Peyer's patch (tissue), 4 donors: ENCODE results near the gene MYO5C.

Source experiments
- CTCF ChIP-seq, 6 experiments: fragments of 450-650 bp in 4 of 6; fragments of 200-600 bp in 2 of 6; sonication (generic) in 1 of 6; IDR thresholded peaks; one replicate each; pipeline ENCODE4 v1.5.1; 2017 to 2019; ENCODE audit warnings: antibody characterized with exemption in 6 of 6, mild to moderate bottlenecking in 3 of 6, moderate library complexity in 1 of 6
- POLR2A ChIP-seq, 2 donors: fragments of 450-650 bp; IDR thresholded peaks; one replicate each; pipeline ENCODE4 v1.5.1; 2017; ENCODE audit warnings: antibody characterized with exemption in 2 of 2, mild to moderate bottlenecking in 2 of 2, moderate library complexity in 2 of 2

DNA sequence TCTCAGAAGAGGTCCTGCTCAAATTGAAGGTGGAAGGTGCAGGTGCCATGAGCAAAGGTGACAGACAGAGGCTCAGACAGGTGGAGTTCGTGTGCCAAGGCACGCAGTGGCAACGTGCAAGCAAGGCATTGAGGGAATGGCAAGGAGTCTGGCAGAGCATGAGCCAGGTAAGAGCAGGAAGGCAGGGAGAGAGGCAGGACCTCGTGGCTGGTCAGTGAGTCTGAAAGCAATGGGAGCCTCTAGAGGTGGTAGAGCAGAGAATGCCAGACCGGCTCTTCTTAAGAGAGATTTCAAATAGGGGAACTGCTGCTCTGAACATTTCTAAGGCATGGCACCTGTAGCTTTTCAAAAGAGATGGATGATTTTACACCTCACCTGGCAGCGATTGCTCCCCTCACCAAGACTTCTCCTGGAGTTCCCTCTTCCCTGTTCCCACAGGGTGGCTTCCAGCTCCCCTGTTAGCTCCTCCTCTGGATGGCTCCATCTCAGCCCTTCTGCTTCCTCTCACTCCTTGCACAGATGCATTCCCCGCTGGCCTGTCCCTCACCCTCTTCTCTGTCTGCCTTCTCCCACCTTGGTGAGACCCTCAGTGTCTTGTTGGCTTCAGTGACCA, 2.7 kb downstream of the MYO5C start:
- TF ChIP-seq POLR2A (IDR thresholded peaks at IDR 0.05): no peak
- no peak for TF ChIP-seq CTCF (IDR thresholded peaks at IDR 0.05)
